Ascending aorta (tissue), 2 donors: ENCODE measurements around the gene ZBTB20. TPM values are rescaled to one million over a fixed set of nuclear protein-coding genes. Genes with fewer than 3 reads are reported as not detected.

Experiments used
- DNase-seq, 2 donors: peaks; one replicate each; pipeline ENCODE4 v3.0.0-alpha.2; 2019; ENCODE audit warnings: low spot score in 2 of 2
- H3K27ac ChIP-seq, 2 donors: fragments of 200-600 bp; sonication (generic); one replicate each; pipeline ENCODE4 v1.5.1; 2016 to 2017; ENCODE audit warnings: mild to moderate bottlenecking in 1 of 2
- H3K27me3 ChIP-seq: fragments of 200-600 bp; sonication (generic); one replicate; pipeline ENCODE4 v1.5.1; 2017
- H3K36me3 ChIP-seq, 2 donors: fragments of 200-600 bp; sonication (generic); one replicate each; pipeline ENCODE4 v1.5.1; 2016
- H3K4me1 ChIP-seq, 2 donors: fragments of 200-600 bp; sonication (generic); one replicate each; pipeline ENCODE4 v1.5.1; 2016 to 2017; ENCODE audit warnings: mild to moderate bottlenecking in 1 of 2
- H3K4me3 ChIP-seq, 2 donors: fragments of 200-600 bp; sonication (generic); one replicate each; pipeline ENCODE4 v1.5.1; 2016 to 2017; ENCODE audit warnings: mild to moderate bottlenecking in 1 of 2
- H3K9me3 ChIP-seq, 2 donors: fragments of 200-600 bp; sonication (generic); one replicate each; pipeline ENCODE4 v1.5.1; 2016
- intact Hi-C: fragments of 100-400 bp; cut with DNase I; formaldehyde crosslinking; loops from one replicate; pipeline ENCODE4 v1.15.1; 2023
- total RNA-seq: library from RNA; depleted of rRNA; stranded (reverse); fragments of >200 nt; gene quantifications from one replicate; pipeline ENCODE4 v1.1.0, GENCODE V29; 2016
- TF ChIP-seq, protein P1 (sequence below), 3 experiments: fragments of 200-600 bp in 2 of 3; fragments of 450-650 bp in 1 of 3; sonication (generic) in 2 of 3; IDR thresholded peaks; one replicate each; pipeline ENCODE4 v1.5.1; 2016 to 2019; ENCODE audit warnings: antibody characterized with exemption in 3 of 3, mild to moderate bottlenecking in 1 of 3, moderate library complexity in 1 of 3

The ZBTB20 gene
- total RNA-seq, 1 donor from 2014 or later = 60.3 TPM

DNA sequence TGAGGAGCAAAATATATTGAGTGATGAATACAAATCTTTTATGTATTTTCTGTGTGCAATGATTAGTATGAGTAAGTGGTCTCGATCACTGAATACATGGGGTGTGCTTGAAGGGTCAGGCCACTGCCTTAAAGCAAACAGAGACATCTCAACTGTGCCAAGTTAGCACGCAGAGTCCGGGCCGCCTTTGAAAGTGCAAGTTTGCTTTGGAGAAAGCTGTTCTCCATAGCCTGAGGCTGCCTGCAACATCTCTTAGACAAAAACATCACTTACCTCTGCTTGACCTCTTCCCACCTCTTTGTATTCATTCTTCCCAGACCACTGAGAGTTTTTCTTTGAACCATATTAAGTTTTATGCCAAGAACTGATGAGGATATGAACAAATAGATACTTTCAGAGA lies 267.0 kb downstream of the ZBTB20 start:
- Histone ChIP-seq H3K27ac (no peak overlapping the region), H3K9me3 (no peaks in the 10 kb centered on the region), H3K4me1 (peaks cover 0 to 4% of the 10 kb centered on the region in 2 donors)

DNA sequence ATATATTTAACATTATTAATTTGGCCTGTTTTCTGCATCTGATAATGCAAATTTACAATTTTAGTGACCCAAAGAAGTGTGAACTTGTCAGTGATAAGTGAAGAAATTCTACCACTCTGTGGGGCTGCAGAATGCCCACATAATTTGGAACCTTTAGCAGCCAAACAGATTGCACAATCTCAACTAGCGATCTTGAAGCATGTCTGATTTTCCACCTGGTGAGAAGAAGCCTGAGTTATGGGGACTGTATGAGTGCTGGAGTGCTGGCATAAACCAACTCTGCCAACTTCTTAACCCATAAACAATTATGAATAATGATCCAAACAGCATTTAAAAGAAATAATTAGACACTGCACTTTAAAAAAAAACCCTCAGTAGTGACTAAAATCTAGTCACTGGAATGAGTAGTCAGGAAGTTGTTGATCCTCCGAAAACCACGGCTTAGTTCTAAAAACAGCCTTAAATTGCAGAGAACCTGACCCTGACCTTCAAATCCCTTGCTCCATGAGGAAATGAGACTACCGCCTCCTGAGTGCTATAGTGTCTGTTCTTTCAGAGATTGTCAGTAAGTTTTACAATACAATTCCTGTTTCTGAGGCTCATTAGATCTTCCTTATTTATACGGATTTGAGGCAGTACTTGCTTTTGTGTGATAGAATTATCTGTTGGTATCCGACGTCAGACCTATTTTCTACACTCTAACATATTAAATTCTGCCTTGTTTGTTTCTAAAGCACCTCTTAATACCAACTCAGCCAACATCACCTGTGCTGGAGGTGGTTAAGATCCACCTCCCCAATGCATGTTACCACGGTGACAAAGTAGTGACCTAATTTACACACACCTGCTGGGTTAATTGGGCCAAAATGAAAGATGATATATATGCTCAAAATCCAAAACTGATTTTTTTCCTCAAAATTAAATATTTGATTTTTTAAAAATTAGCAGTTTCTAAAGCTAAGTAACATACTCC lies 267.7 kb downstream of the ZBTB20 start:
- no peak for DNase-seq
- intact Hi-C loops = no loop called here
- Histone ChIP-seq H3K4me1 (peaks cover 0 to 4% of the 10 kb centered on the region in 2 donors), H3K27me3 (no peaks in the 10 kb centered on the region), H3K36me3 (no peaks in the 10 kb centered on the region), H3K4me3 (no peak overlapping the region), H3K27ac (no peak overlapping the region), H3K9me3 (no peaks in the 10 kb centered on the region)
- TF ChIP-seq, protein P1, sequence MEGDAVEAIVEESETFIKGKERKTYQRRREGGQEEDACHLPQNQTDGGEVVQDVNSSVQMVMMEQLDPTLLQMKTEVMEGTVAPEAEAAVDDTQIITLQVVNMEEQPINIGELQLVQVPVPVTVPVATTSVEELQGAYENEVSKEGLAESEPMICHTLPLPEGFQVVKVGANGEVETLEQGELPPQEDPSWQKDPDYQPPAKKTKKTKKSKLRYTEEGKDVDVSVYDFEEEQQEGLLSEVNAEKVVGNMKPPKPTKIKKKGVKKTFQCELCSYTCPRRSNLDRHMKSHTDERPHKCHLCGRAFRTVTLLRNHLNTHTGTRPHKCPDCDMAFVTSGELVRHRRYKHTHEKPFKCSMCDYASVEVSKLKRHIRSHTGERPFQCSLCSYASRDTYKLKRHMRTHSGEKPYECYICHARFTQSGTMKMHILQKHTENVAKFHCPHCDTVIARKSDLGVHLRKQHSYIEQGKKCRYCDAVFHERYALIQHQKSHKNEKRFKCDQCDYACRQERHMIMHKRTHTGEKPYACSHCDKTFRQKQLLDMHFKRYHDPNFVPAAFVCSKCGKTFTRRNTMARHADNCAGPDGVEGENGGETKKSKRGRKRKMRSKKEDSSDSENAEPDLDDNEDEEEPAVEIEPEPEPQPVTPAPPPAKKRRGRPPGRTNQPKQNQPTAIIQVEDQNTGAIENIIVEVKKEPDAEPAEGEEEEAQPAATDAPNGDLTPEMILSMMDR (IDR thresholded peaks at IDR 0.05) = no peak

More for the DNA sequence above, 267.0 kb downstream of the ZBTB20 start:
- intact Hi-C loops = no loop called here
- Histone ChIP-seq H3K4me3 (no peak overlapping the region), H3K36me3 (no peaks in the 10 kb centered on the region), H3K27me3 (no peaks in the 10 kb centered on the region)
- TF ChIP-seq, protein P1 (IDR thresholded peaks at IDR 0.05) = no peak
- no peak for DNase-seq

DNA sequence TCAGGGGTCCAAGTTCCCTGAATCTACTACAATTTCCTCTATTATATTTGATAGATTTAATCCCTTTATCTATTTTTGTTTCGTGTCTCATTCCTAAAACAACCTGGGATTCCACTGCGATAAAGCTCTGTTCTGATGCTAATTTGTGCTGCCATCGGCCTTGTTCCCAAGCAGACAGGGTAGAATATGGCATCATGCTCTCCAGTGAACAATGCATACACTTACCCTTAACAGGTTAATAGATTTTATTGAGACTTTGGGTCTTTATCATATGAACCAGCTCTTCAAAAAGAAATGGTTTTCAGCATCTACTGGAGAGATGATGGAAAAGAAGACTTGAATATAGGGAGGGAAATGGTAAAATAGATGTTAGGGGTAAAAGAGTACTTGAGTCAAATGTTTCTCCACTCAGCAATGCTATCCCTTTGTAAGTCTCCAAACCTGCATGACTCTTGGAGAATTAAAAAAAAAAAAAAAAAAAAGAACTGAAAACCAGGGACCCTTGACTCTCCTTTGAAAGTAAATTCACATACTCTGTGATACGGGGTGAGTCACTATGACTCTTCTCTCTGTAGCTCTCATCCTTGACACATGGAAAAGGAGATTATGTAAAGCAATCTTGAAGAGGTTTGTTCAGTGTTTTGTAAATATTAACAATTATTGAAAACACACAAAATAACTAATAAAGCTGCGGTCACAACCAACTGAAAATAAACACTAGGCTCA lies 268.8 kb downstream of the ZBTB20 start:
- H3K4me3 ChIP-seq = no peak overlapping the region
- no peak overlapping the region for H3K27ac ChIP-seq
- intact Hi-C loops = no loop called here
- no peaks in the 10 kb centered on the region for H3K27me3 ChIP-seq
- no peak for DNase-seq
- no peaks in the 10 kb centered on the region for H3K36me3 ChIP-seq
- H3K4me1 ChIP-seq = peaks cover 0 to 8% of the 10 kb centered on the region in 2 donors
- TF ChIP-seq, protein P1 (IDR thresholded peaks at IDR 0.05) = no peak
- H3K9me3 ChIP-seq = no peaks in the 10 kb centered on the region

DNA sequence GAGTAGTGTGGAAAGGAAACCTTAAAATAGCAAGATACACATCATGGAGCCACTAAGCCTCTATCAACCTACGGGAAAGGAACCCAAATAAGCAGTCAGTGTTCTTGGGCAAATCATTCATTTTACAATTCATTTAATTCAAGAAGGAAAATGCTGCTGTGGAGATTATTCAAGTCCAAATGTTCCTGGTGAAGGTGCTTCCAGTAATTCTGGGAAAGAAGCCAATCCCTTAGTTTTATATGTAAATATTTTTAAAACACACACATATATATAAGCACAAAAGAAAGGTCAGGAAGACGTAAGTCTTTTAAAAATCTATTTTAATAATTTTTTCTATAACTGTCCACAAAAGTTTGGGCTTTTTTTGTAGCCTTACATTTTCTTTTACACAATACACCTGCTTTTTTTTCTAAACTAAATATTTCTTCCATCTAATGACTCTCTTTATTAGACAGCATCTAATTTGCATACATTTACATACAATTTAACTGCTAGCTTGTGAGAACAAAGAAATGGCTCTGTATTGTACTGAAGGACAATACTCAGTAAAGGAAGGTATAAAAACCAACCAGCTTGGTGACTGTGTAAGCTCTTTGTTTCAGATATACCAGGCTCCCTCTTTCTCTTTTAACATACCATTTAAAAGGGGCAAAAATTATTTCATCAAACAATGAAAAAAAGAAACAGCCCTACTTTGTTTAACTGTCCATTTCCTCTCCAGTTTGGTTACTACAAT lies 269.5 kb downstream of the ZBTB20 start:
- no peak overlapping the region for H3K27ac ChIP-seq
- peaks cover 0 to 8% of the 10 kb centered on the region in 2 donors for H3K4me1 ChIP-seq
- H3K27me3 ChIP-seq = no peaks in the 10 kb centered on the region
- no peaks in the 10 kb centered on the region for H3K36me3 ChIP-seq
- DNase-seq = no peak
- TF ChIP-seq, protein P1 (IDR thresholded peaks at IDR 0.05) = no peak
- intact Hi-C loops = no loop called here
- H3K4me3 ChIP-seq = no peak overlapping the region
- no peaks in the 10 kb centered on the region for H3K9me3 ChIP-seq

DNA sequence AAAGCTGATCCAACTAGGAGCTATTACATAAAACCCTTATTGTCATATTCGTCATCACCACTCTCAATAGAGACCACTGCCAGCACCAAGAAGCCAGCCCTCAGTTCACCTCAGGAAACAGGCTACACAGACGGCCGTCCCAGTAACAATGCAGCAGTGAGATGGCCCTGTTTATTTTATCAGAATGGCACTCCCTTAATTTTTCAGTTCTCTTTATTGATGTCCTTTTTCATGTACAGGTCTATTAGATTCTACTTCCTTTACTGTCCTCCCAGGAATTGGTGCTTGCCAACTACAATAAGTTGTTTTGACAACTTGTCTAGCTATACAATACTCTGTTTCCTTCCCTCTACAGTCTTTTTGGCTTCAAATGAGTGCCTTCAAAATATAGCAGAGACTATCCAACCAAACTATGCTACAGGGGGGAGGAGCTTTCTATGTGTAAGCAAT lies 272.5 kb downstream of the ZBTB20 start:
- intact Hi-C loops = no loop called here
- DNase-seq = no peak
- no peaks in the 10 kb centered on the region for H3K27me3 ChIP-seq
- no peak overlapping the region for H3K27ac ChIP-seq
- TF ChIP-seq, protein P1 (IDR thresholded peaks at IDR 0.05) = no peak
- H3K4me3 ChIP-seq = no peak overlapping the region
- H3K9me3 ChIP-seq = no peaks in the 10 kb centered on the region
- peaks cover 0 to 15% of the 10 kb centered on the region in 2 donors for H3K4me1 ChIP-seq
- H3K36me3 ChIP-seq = no peaks in the 10 kb centered on the region
